ENCODE data around the gene CFAP251.
"Not testable (repeated sequence)": the region's sequence is repeated elsewhere in the genome, so short reads cannot be mapped to it uniquely, and the experiment has no call there.

The CFAP251 gene, protein sequence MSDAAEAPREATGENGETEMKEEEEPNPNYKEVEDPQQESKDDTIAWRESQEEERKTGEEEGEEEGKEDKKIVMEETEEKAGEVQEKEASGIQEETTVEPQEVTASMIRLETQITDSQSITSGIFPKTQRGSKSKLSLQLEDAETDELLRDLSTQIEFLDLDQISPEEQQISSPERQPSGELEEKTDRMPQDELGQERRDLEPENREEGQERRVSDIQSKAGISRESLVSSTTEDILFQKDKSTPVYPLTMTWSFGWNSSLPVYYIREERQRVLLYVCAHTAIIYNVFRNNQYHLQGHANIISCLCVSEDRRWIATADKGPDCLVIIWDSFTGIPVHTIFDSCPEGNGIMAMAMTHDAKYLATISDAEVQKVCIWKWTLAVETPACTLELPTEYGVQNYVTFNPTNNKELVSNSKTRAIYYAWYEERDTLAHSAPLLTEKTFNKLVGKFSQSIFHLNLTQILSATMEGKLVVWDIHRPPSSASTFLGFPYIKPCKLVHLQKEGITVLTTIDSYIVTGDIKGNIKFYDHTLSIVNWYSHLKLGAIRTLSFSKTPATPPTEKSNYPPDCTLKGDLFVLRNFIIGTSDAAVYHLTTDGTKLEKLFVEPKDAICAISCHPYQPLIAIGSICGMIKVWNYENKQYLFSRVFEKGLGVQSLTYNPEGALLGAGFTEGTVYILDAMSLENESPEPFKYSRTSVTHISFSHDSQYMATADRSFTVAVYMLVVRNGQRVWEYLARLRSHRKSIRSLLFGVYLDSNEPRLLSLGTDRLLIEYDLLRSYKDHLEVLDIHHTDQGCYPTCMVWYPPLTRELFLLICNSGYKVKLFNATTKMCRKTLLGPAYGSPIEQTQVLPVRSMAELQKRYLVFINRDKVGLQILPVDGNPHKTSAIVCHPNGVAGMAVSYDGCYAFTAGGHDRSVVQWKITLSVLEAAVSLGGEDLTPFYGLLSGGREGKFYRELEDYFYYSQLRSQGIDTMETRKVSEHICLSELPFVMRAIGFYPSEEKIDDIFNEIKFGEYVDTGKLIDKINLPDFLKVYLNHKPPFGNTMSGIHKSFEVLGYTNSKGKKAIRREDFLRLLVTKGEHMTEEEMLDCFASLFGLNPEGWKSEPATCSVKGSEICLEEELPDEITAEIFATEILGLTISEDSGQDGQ

DNA sequence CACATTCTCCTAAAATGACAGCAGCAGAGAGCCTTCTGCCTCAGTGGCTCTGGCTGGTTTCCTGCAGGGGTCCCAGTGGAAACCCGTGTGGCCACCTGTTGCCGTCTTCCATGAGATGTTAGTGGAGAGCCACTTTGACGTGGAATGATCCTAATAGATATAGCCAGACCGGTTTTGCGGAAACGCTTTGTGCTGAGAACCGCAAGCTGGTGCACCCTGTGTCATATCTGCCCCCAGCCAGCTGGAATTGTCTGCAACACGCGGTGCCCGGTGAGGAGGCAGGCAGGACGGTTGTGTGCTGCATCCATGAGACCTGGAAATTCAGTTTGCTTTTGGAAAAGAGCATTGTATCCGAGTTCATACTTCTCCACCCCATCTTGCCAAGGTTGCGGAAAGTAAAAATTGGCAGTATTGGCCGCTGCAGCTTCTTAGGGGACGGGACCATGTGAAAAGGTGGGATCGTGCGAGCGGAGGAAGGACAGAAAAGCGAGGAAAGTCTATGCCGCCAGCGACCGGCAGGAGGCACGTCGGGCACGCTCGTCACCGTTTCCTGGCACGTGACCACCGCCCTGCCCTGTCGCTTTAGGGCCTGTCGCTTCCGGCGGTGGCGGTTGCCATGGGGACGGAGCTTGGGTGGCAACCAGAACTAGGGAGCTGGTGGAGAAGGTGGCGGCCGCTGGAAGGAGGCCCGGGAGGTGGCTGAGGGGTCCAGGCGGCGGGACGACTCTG is at the start of gene CFAP251:
TSS of gene CFAP251 (plus strand) at position 643 of the 729 bp plus-strand sequence. CDS start 2,714 bp downstream, outside the sequence.
- DNase-seq (ENCODE audit: low spot score): peak; percentile 95
- peak; percentile 57 for TF ChIP-seq CTCF (IDR thresholded peaks at IDR 0.05; ENCODE audit: extremely low read depth, insufficient read depth, missing control alignments)
- in situ Hi-C loops (cut with MboI; ENCODE audit: low pct_unique_long_range_greater_than_20kb, low sequenced_read_pairs, unreplicated experiment): no loop called here

DNA sequence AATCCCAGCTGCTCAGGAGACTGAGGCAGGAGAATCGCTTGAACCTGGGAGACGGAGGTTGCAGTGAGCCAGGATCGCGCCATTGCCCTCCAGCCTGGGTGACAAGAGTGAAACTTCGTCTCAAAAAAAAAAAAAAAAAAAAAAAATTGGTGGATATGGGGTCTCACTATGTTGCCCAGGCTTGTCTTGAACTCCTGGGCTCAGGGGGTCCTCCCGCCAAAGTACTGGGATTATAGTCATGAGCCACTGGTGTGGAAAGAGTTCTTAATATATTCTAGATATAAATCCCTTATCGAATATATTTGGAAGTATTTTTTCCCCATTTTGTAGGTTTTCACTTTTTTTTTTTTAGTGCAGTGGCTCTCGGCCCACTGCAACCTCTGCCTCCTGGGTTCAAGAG is 49.2 kb upstream of the CFAP251 start:
- DNase-seq (ENCODE audit: low spot score); in situ Hi-C loops (cut with MboI; ENCODE audit: low pct_unique_long_range_greater_than_20kb, low sequenced_read_pairs, unreplicated experiment): not testable (repeated sequence)

DNA sequence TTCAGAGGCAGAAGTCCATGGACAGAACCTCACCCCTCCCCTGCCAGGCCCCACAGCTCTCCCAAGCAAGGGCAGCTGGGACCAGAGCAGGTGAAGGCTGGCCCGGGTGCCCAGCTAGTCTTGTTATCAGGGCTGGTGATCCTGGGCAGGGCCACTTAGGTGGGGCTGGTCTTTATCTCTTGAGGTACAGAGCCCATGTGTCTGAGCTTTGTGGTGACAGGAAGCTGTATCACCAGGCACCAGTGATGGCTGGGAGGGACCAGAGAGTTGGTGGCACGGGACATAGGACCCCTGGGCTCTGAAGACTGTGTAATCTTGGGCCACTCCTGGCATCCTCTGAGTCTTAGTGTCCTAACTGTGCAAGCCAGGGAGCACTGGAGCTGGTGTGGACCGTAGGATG is 46.9 kb upstream of the CFAP251 start:
- no peak for TF ChIP-seq CTCF (IDR thresholded peaks at IDR 0.05; ENCODE audit: extremely low read depth, insufficient read depth, missing control alignments)
- in situ Hi-C loops (cut with MboI; ENCODE audit: low pct_unique_long_range_greater_than_20kb, low sequenced_read_pairs, unreplicated experiment): no loop called here
- DNase-seq (ENCODE audit: low spot score): no peak

DNA sequence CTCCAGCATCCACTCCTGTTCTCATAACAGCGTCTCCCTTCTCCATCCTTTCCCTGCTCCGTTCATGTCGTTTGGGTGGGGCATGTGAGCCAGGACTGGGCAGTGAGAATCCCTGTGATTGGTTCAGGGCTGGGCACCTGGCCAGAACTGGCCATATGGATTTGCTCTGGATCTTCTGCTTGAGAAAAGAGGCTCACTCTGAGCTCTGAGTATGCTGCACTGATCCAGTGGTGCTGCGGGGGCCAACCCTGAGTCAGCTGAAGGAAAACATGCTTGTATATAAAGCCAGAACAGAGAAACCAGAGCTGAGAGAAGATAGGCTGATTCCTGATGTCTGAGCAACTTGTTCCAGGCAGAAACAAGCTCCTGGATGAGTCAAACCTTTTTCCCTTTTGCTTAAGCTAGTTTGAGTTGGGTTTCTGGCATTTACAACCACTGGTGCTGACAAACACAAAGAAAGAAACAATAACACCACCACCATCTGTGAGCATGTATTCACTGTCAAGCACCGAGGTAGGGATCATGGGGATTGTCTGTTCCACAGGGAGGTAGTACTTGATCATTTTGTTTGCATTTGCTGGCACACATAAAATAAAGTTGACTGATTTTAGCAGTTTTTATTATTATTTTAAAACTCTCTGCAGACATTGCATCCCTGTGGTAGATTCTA is 45.7 kb upstream of the CFAP251 start:
- in situ Hi-C loops (cut with MboI; ENCODE audit: low pct_unique_long_range_greater_than_20kb, low sequenced_read_pairs, unreplicated experiment): no loop called here
- TF ChIP-seq CTCF (IDR thresholded peaks at IDR 0.05; ENCODE audit: extremely low read depth, insufficient read depth, missing control alignments): no peak
- no peak for DNase-seq (ENCODE audit: low spot score)

DNA sequence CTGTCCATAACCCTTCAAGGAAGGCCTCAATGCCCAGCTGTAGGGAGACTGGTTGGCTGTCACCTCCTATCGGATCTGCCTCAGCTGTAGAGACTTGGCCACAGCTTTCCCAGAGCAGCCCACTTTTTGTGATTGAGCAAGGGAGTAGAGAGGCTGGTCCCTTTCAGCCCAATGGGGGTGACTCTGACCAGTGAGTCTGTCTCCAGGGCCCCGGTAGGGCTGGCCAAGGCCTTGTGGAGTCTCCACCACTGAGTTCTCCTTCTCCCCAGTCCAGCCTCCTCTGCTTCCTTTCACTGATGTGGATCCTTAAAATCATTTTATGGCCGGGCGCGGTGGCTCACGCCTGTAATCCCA is 45.2 kb upstream of the CFAP251 start:
- no peak for DNase-seq (ENCODE audit: low spot score)
- TF ChIP-seq CTCF (IDR thresholded peaks at IDR 0.05; ENCODE audit: extremely low read depth, insufficient read depth, missing control alignments): no peak
- in situ Hi-C loops (cut with MboI; ENCODE audit: low pct_unique_long_range_greater_than_20kb, low sequenced_read_pairs, unreplicated experiment): no loop called here

DNA sequence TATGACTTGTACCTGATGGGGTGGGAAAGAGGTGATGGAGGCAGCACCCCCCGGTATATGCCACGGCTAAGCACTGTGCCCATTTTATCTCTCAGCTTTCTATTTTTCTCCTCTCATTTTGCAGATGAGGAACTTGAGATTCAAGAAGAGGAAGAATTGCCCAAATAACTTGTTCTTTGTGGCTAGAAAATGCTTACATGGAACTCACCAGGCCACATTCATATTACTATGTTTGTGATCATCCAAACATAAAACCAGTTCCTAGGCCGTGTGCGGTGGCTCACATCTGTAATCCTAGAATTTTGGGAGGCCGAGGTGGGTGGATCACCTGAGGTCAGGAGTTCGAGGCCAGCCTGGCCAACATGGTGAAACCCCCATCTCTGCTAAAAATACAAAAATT is 44.3 kb upstream of the CFAP251 start:
- no peak for DNase-seq (ENCODE audit: low spot score)
- in situ Hi-C loops (cut with MboI; ENCODE audit: low pct_unique_long_range_greater_than_20kb, low sequenced_read_pairs, unreplicated experiment): no loop called here
- no peak for TF ChIP-seq CTCF (IDR thresholded peaks at IDR 0.05; ENCODE audit: extremely low read depth, insufficient read depth, missing control alignments)
